ENCODE results near the gene TOMM22. TPM values are rescaled to one million over a fixed set of nuclear protein-coding genes. Genes with fewer than 3 reads are reported as not detected.

The TOMM22 gene
- total and polyA plus RNA-seq, 7 donors, result 37.7 to 65.2 (median 50.2) TPM

DNA sequence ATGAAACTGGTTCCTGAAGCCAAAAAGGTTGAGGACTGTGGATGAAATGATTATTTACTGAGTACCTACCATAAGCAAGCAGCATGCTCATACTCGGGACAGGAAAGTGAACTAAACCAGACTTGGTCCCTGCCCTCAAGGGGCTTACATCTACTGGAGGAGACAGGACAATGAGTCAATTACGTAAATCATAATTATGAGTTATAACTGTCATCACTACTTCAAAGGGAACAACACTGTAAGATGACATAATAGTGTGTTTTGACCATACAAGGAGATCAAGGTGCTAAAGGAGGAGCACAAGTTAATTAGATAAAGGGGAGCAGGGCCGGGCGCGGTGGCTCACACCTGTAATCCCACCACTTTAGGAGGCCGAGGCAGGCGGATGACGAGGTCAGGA lies 28.0 kb upstream of the TOMM22 start:
- WGBS, 2 donors, result 95 to 98% methylated on average over 8 of the region's 8 CpGs
- TF ChIP-seq EP300 (IDR thresholded peaks at IDR 0.05) (no peak), POLR2AphosphoS5 (IDR thresholded peaks at IDR 0.05) (no peak), POLR2A (IDR thresholded peaks at IDR 0.05) (no peak)
- TF ChIP-seq, protein P1, sequence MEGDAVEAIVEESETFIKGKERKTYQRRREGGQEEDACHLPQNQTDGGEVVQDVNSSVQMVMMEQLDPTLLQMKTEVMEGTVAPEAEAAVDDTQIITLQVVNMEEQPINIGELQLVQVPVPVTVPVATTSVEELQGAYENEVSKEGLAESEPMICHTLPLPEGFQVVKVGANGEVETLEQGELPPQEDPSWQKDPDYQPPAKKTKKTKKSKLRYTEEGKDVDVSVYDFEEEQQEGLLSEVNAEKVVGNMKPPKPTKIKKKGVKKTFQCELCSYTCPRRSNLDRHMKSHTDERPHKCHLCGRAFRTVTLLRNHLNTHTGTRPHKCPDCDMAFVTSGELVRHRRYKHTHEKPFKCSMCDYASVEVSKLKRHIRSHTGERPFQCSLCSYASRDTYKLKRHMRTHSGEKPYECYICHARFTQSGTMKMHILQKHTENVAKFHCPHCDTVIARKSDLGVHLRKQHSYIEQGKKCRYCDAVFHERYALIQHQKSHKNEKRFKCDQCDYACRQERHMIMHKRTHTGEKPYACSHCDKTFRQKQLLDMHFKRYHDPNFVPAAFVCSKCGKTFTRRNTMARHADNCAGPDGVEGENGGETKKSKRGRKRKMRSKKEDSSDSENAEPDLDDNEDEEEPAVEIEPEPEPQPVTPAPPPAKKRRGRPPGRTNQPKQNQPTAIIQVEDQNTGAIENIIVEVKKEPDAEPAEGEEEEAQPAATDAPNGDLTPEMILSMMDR (IDR thresholded peaks at IDR 0.05), result no peak
- intact Hi-C loops (cut with DNase I), result no loop called here
- no peak for DNase-seq
- Histone ChIP-seq H3K4me3 (no peak overlapping the region), H3K27me3 (no peaks in the 10 kb centered on the region), H3K4me1 (peaks cover 0 to 23% (median 21%) of the 10 kb centered on the region in 4 donors), H3K9me3 (no peaks in the 10 kb centered on the region), H3K36me3 (no peaks in the 10 kb centered on the region), H3K27ac (no peak overlapping the region)

DNA sequence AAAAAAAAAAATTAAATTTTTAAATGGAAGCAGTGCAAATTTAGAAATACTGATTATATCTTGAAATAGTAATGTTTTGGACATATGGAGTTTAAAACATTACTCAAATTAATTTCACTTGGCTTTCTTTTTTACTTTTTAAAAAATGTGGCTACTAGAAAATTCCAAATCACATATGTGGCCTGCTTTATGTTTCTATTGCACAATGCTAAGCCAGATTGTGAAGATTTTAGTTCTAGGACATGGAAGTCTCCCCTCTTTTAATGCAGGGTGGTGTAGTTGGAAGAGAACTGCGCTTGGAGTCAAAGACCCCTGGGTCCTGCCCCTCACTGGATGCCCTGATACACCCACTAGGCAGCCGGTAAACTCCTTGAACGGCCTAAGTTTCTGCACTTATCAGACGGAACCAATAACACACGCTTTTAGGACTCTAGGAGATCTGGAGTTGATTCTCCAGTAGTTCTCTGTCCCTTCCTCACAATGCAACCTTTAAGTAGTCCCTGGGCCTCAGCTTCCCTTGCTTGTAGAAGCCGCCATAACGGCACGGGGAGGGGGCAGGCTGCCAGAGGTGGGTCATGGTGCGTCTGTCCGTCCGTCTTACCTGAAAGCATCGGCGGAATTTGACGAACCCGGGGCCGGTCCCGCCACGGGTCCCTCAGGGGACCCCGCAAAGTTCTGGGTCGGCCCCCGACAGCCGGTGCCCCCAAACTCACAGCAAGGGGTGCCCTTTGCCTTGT lies 26.1 kb upstream of the TOMM22 start:
- 7 to 10% methylated on average over 22 of the region's 22 CpGs for WGBS, 2 donors
- intact Hi-C loops (cut with DNase I), result no loop called here
- peaks cover 0 to 25% (median 21%) of the 10 kb centered on the region in 4 donors for H3K4me1 ChIP-seq
- peak overlapping the region; percentile 78 to 98 (median 90) for H3K4me3 ChIP-seq
- no peaks in the 10 kb centered on the region for H3K9me3 ChIP-seq
- peak overlapping the region; percentile 81 to 87 (median 87) for H3K27ac ChIP-seq
- TF ChIP-seq POLR2A (IDR thresholded peaks at IDR 0.05), result no peak
- no peak for TF ChIP-seq EP300 (IDR thresholded peaks at IDR 0.05)
- TF ChIP-seq, protein P1 (IDR thresholded peaks at IDR 0.05), result no peak
- TF ChIP-seq POLR2AphosphoS5 (IDR thresholded peaks at IDR 0.05), result no peak
- H3K36me3 ChIP-seq, result peaks cover 0 to under 1% (median under 1%) of the 10 kb centered on the region in 4 donors
- no peaks in the 10 kb centered on the region for H3K27me3 ChIP-seq
- peak; percentile 69 for DNase-seq

DNA sequence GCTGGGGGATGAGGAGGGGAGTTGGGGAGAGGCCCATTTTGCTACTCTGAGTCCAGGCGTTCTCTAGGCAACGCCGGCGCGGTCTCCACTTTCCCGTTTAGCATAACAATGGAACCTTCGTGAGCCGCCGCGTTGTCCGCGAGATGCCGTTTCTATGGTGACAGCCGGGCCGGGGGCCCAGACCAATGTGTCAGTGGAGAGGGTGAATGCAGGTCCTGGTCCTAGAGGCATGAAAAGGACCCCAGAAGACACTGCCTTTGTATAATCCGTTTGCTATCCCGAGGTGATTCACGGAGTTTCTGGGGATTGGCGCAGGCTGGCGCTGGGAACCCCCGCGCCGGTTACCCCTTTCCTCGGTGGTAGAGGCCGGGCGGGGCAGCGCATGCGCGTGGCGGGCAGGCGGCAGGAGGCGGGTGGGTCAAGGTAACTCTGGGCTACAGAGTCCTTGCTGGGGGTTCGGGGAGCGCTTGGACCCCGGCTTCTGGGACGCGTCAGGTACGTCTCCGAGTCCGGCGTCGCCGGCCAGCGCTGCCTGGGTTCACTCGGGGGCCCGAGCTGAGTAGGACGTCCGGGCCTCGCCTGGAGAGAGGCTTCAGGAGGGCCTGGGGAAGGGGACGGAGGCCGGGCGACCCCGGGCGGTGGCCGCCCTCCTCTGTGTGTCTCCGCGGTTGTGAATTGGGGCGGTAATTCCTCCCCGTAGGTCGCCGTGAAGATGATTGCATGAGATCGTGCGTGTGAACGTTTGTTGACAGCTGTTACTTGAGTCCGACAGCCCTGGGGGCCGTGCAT lies 25.3 kb upstream of the TOMM22 start, which contains the start of the genes CBY1 and FAM227A:
Gene CBY1, plus strand, starts transcription at position 383 of the 789 bp plus-strand sequence. CDS start 11,417 bp downstream, outside the sequence.
Gene FAM227A, minus strand, starts transcription at position 137 of the 789 bp plus-strand sequence. CDS start 6,224 bp downstream, outside the sequence.
- WGBS, 2 donors, result 0% methylated on average over 66 of the region's 66 CpGs
- TF ChIP-seq POLR2A (IDR thresholded peaks at IDR 0.05) (peak; percentile 31 to 64), POLR2AphosphoS5 (IDR thresholded peaks at IDR 0.05) (peak; percentile 67 to 88 (median 86)), EP300 (IDR thresholded peaks at IDR 0.05) (no peak)
- TF ChIP-seq, protein P1 (IDR thresholded peaks at IDR 0.05), result no peak
- Histone ChIP-seq H3K4me1 (peaks cover 0 to 25% (median 21%) of the 10 kb centered on the region in 4 donors), H3K36me3 (peaks cover 0 to 8% (median 3%) of the 10 kb centered on the region in 4 donors), H3K27ac (peak within 1 kb of the TSS; percentile 81 to 87 (median 87)), H3K27me3 (no peaks in the 10 kb centered on the region), H3K4me3 (peak within 1 kb of the TSS; percentile 78 to 98 (median 90)), H3K9me3 (no peaks in the 10 kb centered on the region)
- DNase-seq, result peak; percentile 92
- intact Hi-C loops (cut with DNase I), result no loop called here

DNA sequence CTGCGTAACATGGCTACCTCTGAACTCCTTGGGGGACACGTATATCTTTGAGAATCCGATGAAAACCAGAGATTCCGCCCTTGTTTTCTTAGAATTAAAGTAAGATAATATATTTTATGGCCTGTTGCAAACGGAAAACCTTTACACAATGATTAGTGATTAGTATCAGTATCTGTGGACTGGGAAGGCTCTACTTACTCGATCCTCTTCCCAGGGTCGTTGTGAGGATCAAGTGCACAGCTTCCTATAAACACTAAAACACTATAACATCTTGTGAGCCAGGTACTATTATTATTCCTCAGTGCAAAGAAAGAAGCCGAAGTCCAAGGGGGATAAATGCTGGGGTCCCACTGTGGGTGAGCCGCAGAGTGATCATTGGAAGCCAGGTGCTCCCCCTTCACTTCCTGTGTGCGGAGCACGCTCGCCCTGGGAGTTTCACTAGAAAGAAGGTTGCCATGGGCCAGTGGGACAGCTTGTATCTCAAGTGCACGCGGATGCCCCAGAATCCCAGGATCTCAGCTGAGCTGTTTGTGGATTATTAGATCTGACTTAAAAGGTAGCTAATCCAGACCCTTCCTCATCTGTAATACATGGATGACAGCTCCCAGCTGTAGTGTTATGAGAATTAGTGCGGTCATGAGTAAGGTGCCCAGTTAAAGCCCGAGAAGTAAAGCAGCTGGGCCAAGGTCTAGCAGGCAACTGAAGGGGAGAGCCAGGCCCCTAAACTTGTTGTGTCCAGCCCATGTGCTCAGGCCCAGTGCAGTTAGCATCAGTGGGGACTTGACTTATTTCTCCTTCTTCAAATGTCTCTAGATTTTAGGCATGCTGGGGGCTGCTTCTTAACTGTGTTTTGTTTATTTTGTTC lies 24.5 kb upstream of the TOMM22 start:
- Histone ChIP-seq H3K4me3 (peak overlapping the region; percentile 78 to 98 (median 90)), H3K9me3 (no peaks in the 10 kb centered on the region), H3K27me3 (no peaks in the 10 kb centered on the region), H3K36me3 (peaks cover 0 to 13% (median 3%) of the 10 kb centered on the region in 4 donors), H3K27ac (peak overlapping the region; percentile 81 to 87 (median 87)), H3K4me1 (peaks cover 0 to 25% (median 21%) of the 10 kb centered on the region in 4 donors)
- WGBS, 2 donors, result 5 to 9% methylated on average over 16 of the region's 16 CpGs
- no peak for DNase-seq
- TF ChIP-seq POLR2AphosphoS5 (IDR thresholded peaks at IDR 0.05) (no peak), POLR2A (IDR thresholded peaks at IDR 0.05) (no peak), EP300 (IDR thresholded peaks at IDR 0.05) (no peak)
- TF ChIP-seq, protein P1 (IDR thresholded peaks at IDR 0.05), result no peak
- intact Hi-C loops (cut with DNase I), result no loop called here

Data from sigmoid colon (tissue), 7 donors.